Smooth muscle cell (in vitro differentiated cells): ENCODE data around the gene LSAMP. TPM values are rescaled to one million over a fixed set of nuclear protein-coding genes. Genes with fewer than 3 reads are reported as not detected.

Experiments used
- DNase-seq: peaks from one replicate; lab custom pipeline; 2025; ENCODE audit not compliant: unreplicated experiment; lab: John Stamatoyannopoulos, UW
- H2AFZ ChIP-seq: fragments of 200-600 bp; sonication (generic); 2 replicates; pipeline ENCODE4 v1.6.0; 2016; ENCODE audit warnings: antibody characterized with exemption, low read depth, mild to moderate bottlenecking
- H3F3A ChIP-seq: fragments of 200-600 bp; sonication (generic); 2 replicates; pipeline ENCODE4 v1.6.0; 2017; ENCODE audit warnings: antibody characterized with exemption, low read depth
- H3K27ac ChIP-seq: fragments of 200-600 bp; sonication (generic); 2 replicates; pipeline ENCODE4 v1.5.1; 2016; ENCODE audit warnings: low read depth, mild to moderate bottlenecking
- H3K27me3 ChIP-seq: fragments of 200-600 bp; sonication (generic); 2 replicates; pipeline ENCODE4 v1.6.1; 2016; ENCODE audit warnings: low read depth, mild to moderate bottlenecking
- H3K36me3 ChIP-seq: fragments of 200-600 bp; sonication (generic); 2 replicates; pipeline ENCODE4 v1.5.1; 2016; ENCODE audit warnings: low read depth
- H3K4me1 ChIP-seq: fragments of 200-600 bp; sonication (generic); 2 replicates; pipeline ENCODE4 v1.5.1; 2016; ENCODE audit warnings: low read depth
- H3K4me2 ChIP-seq: fragments of 200-600 bp; sonication (generic); 2 replicates; pipeline ENCODE4 v1.6.0; 2016; ENCODE audit warnings: mild to moderate bottlenecking
- H3K4me3 ChIP-seq: fragments of 200-600 bp; sonication (generic); 2 replicates; pipeline ENCODE4 v1.5.1; 2016; ENCODE audit warnings: mild to moderate bottlenecking
- H3K79me2 ChIP-seq: fragments of 200-600 bp; sonication (generic); 2 replicates; pipeline ENCODE4 v1.6.0; 2016; ENCODE audit warnings: low read depth, mild to moderate bottlenecking
- H3K9ac ChIP-seq: fragments of 200-600 bp; sonication (generic); 2 replicates; pipeline ENCODE4 v1.6.0; 2016; ENCODE audit warnings: low read depth
- H3K9me3 ChIP-seq: fragments of 200-600 bp; sonication (generic); replicated peaks from 2 replicates; pipeline ENCODE4 v1.5.1; 2016; ENCODE audit warnings: low read depth
- H4K20me1 ChIP-seq: fragments of 200-600 bp; sonication (generic); 2 replicates; pipeline ENCODE4 v1.6.0; 2016; ENCODE audit warnings: low read depth
- CTCF ChIP-seq: fragments of 200-600 bp; sonication (generic); IDR thresholded peaks from 2 replicates; pipeline ENCODE4 v1.5.1; 2017; ENCODE audit warnings: borderline replicate concordance, mild to moderate bottlenecking, antibody characterized with exemption; ENCODE audit not compliant: insufficient read depth, poor library complexity, severe bottlenecking
- WGBS: methylation state at CpG from one replicate; pipeline ENCODE4 v1.1.7; 2016; ENCODE audit warnings: low lambda C conversion rate; 5-methylcytosine and 5-hydroxymethylcytosine counted together
- polyA plus RNA-seq: library from polyadenylated mRNA; unstranded; fragments of >200 nt; fragmentation: Nextera tagmentation; extraction: Ambion mirVana; gene quantifications from 2 replicates; pipeline ENCODE4 v1.2.1, GENCODE V29; 2016
- total RNA-seq: library from RNA; depleted of rRNA; stranded (reverse); fragments of >200 nt; gene quantifications from 2 replicates; pipeline ENCODE4 v1.2.3, GENCODE V29; 2014

Gene LSAMP
- total and polyA plus RNA-seq, 2 experiments from 2014 or later: 11.2 to 13.6 TPM

DNA sequence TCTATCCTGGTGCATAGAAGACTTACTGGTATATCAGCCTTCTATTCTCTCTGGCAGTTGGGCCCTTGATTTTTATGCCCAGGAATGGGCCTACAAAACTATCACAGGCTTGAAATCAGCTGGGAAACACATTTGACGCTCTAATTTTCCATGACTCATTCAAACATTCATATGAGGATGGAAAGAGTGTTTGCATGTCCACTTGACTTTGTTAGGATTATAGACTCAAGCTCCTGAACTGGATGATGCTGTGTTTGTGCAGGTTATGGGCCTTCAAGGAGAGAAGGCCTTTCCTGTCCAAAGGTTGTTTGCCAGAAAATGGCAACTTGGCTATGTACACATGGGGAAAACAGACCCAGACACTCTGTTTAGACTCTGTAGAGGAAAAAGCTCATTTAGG, 602.1 kb downstream of the LSAMP start:
- Histone ChIP-seq H3K27ac (no peak overlapping the region), H4K20me1 (no peaks in the 10 kb centered on the region), H3K9me3 (no peaks in the 10 kb centered on the region), H3K9ac (no peak overlapping the region), H3F3A (no peaks in the 10 kb centered on the region), H2AFZ (no peak overlapping the region), H3K4me3 (no peak overlapping the region), H3K4me1 (no peaks in the 10 kb centered on the region), H3K4me2 (no peak overlapping the region), H3K36me3 (no peaks in the 10 kb centered on the region), H3K27me3 (no peaks in the 10 kb centered on the region), H3K79me2 (no peaks in the 10 kb centered on the region)
- DNase-seq: no peak
- no peak for TF ChIP-seq CTCF
- 65% methylated on average over 1 of the region's 1 CpG for WGBS

- no peak for TF ChIP-seq CTCF
- Histone ChIP-seq H3K9ac (no peak overlapping the region), H3K4me3 (no peak overlapping the region), H4K20me1 (no peaks in the 10 kb centered on the region), H3K9me3 (no peaks in the 10 kb centered on the region), H3F3A (no peaks in the 10 kb centered on the region), H2AFZ (no peak overlapping the region), H3K4me2 (no peak overlapping the region), H3K27ac (no peak overlapping the region), H3K36me3 (no peaks in the 10 kb centered on the region), H3K27me3 (no peaks in the 10 kb centered on the region), H3K79me2 (no peaks in the 10 kb centered on the region), H3K4me1 (no peaks in the 10 kb centered on the region)
- no peak for DNase-seq
Measured at GRCh38 chr3:115839246-115839645, 606.0 kb downstream of the LSAMP start.

GRCh38 chr3:115838786-115839185, 606.5 kb downstream of the LSAMP start:
- Histone ChIP-seq H3K79me2 (no peaks in the 10 kb centered on the region), H3K9me3 (no peaks in the 10 kb centered on the region), H3K27me3 (no peaks in the 10 kb centered on the region), H3K36me3 (no peaks in the 10 kb centered on the region), H3K4me1 (no peaks in the 10 kb centered on the region), H3F3A (no peaks in the 10 kb centered on the region), H3K4me2 (no peak overlapping the region), H3K9ac (no peak overlapping the region), H3K27ac (no peak overlapping the region), H3K4me3 (no peak overlapping the region), H2AFZ (no peak overlapping the region), H4K20me1 (no peaks in the 10 kb centered on the region)
- TF ChIP-seq CTCF: no peak
- 94% methylated on average over 8 of the region's 8 CpGs for WGBS
- no peak for DNase-seq

GRCh38 chr3:115836944-115837343, 608.3 kb downstream of the LSAMP start:
- Histone ChIP-seq H4K20me1 (no peaks in the 10 kb centered on the region), H3K9me3 (no peaks in the 10 kb centered on the region), H3K9ac (no peak overlapping the region), H3K27me3 (no peaks in the 10 kb centered on the region), H3F3A (no peaks in the 10 kb centered on the region), H3K4me2 (no peak overlapping the region), H2AFZ (no peak overlapping the region), H3K27ac (no peak overlapping the region), H3K79me2 (no peaks in the 10 kb centered on the region), H3K36me3 (no peaks in the 10 kb centered on the region), H3K4me3 (no peak overlapping the region), H3K4me1 (peaks cover 10% of the 10 kb centered on the region)
- WGBS: 59% methylated on average over 3 of the region's 3 CpGs
- no peak for DNase-seq
- TF ChIP-seq CTCF: peak; percentile 65
